Loucy (cell line): ENCODE data around the gene SLC10A4.

Source experiments
- EZH2phosphoT487 ChIP-seq: fragments of 200-600 bp; IDR thresholded peaks from 2 replicates; pipeline ENCODE4 v1.6.1; 2018; ENCODE audit warnings: antibody characterized with exemption, mild to moderate bottlenecking, moderate library complexity, borderline replicate concordance
- TF ChIP-seq, protein P1 (sequence below): fragments of 200-600 bp; sonication (generic); conservative IDR thresholded peaks from 2 replicates; pipeline ENCODE4 v1.5.1; 2014; ENCODE audit warnings: mild to moderate bottlenecking, antibody characterized with exemption, low read length

DNA sequence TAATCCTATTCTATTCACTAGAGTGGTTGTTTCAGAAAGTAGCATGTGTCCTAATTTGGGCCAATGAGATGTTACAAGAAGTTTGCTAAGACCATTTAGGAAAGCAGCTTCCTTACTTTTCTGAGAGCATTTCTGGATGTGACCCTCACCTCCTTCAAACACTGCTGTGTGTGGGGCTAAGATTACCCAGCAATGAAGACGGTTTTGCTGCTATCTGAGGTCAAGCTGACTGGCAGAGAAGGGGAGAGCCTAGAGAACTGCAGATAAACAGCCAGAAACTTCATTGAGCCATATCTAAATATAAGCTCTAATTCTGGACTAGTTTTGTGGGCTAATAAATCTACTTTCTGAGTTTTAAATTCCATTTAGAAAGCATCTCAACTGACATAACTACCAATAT lies 43.3 kb downstream of the SLC10A4 start:
- TF ChIP-seq, protein P1, sequence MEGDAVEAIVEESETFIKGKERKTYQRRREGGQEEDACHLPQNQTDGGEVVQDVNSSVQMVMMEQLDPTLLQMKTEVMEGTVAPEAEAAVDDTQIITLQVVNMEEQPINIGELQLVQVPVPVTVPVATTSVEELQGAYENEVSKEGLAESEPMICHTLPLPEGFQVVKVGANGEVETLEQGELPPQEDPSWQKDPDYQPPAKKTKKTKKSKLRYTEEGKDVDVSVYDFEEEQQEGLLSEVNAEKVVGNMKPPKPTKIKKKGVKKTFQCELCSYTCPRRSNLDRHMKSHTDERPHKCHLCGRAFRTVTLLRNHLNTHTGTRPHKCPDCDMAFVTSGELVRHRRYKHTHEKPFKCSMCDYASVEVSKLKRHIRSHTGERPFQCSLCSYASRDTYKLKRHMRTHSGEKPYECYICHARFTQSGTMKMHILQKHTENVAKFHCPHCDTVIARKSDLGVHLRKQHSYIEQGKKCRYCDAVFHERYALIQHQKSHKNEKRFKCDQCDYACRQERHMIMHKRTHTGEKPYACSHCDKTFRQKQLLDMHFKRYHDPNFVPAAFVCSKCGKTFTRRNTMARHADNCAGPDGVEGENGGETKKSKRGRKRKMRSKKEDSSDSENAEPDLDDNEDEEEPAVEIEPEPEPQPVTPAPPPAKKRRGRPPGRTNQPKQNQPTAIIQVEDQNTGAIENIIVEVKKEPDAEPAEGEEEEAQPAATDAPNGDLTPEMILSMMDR, result no peak
- no peak for TF ChIP-seq EZH2phosphoT487
